ENCODE data around the gene PSMC5.

DNA sequence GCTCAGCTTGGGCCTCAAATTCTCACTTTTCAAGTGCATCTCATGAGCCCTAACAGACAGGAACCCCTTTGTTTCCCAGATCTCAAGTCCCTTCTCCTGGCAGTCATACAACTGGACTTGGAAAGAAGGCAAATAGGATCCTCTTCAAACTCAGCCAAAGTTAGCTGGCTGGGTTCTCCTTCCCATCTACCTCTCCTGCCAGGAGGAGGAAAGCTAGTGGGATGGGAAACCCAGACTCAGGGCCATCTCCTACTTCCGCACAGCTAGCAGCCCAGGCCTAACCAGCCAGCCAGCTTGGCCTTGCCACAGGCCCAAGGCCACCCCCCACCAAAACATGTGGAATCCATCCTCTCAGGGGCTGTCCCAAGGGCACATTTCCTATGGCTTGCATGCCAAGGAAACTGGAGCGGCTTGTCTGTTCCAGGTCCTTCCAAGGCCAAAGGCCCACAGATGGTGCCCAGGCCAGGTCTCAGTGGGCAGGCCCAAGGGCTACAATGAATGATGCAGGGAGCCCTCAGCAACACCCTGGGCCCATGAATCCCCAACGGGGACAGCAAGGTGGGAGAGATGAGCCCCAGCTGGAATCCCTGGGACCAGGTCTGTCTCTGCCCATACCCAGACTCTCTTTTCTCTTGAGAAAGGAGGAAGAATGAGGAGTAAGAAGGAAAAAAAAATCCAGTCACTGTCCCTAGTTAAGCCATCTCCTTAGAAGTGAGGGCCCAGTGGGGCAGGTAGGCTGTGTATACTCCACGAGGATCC, 13.5 kb downstream of the PSMC5 start:
- TF ChIP-seq, protein P1, sequence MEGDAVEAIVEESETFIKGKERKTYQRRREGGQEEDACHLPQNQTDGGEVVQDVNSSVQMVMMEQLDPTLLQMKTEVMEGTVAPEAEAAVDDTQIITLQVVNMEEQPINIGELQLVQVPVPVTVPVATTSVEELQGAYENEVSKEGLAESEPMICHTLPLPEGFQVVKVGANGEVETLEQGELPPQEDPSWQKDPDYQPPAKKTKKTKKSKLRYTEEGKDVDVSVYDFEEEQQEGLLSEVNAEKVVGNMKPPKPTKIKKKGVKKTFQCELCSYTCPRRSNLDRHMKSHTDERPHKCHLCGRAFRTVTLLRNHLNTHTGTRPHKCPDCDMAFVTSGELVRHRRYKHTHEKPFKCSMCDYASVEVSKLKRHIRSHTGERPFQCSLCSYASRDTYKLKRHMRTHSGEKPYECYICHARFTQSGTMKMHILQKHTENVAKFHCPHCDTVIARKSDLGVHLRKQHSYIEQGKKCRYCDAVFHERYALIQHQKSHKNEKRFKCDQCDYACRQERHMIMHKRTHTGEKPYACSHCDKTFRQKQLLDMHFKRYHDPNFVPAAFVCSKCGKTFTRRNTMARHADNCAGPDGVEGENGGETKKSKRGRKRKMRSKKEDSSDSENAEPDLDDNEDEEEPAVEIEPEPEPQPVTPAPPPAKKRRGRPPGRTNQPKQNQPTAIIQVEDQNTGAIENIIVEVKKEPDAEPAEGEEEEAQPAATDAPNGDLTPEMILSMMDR (IDR thresholded peaks at IDR 0.05): no peak
- no peak for TF ChIP-seq POLR2A (IDR thresholded peaks at IDR 0.05)
